HepG2 (cell line): Measurements from ENCODE around the gene RTP2. TPM values are rescaled to one million over a fixed set of nuclear protein-coding genes. Genes with fewer than 3 reads are reported as not detected.

Experiments
- GATAD2A ChIP-seq: IDR thresholded peaks from 2 replicates; pipeline ENCODE4 v1.6.1; 2016
- HDAC2 ChIP-seq: sonication (generic); formaldehyde crosslinking; IDR thresholded peaks from 2 replicates; pipeline ENCODE4 v1.4.0; 2020; ENCODE audit warnings: missing genetic modification reagents
- JUNB ChIP-seq: sonication (generic); formaldehyde crosslinking; IDR thresholded peaks from 2 replicates; pipeline ENCODE4 v1.8.0; 2022; ENCODE audit warnings: missing genetic modification reagents, mild to moderate bottlenecking, borderline replicate concordance
- MEIS2 ChIP-seq: sonication (generic); formaldehyde crosslinking; IDR thresholded peaks from 2 replicates; pipeline ENCODE4 v1.9.0; 2021; ENCODE audit warnings: mild to moderate bottlenecking, missing genetic modification reagents
- PHF8 ChIP-seq: sonication (generic); formaldehyde crosslinking; IDR thresholded peaks from 2 replicates; pipeline ENCODE4 v1.5.0; 2020; ENCODE audit warnings: missing genetic modification reagents
- PPARG ChIP-seq: conservative IDR thresholded peaks from 2 replicates; pipeline ENCODE4 v1.6.1; 2016; ENCODE audit warnings: missing biosample characterization, missing genetic modification reagents
- SRSF4 ChIP-seq: fragments of 200-400 bp; formaldehyde crosslinking; IDR thresholded peaks from one replicate; pipeline ENCODE4 v1.6.1; 2018; ENCODE audit warnings: mild to moderate bottlenecking, low read depth, low read length, moderate library complexity; ENCODE audit not compliant: poor library complexity, severe bottlenecking
- SYNCRIP ChIP-seq: fragments of 200-400 bp; formaldehyde crosslinking; IDR thresholded peaks from 2 replicates; pipeline ENCODE4 v1.6.1; 2018; ENCODE audit warnings: mild to moderate bottlenecking, low read depth, low read length; ENCODE audit not compliant: insufficient read depth
- TEAD3 ChIP-seq: optimal IDR thresholded peaks from 2 replicates; pipeline ENCODE3; 2016; ENCODE audit warnings: borderline replicate concordance
- ZBTB42 ChIP-seq: sonication (generic); formaldehyde crosslinking; IDR thresholded peaks from 2 replicates; pipeline ENCODE4 v1.5.0; 2020; ENCODE audit warnings: mild to moderate bottlenecking, missing genetic modification reagents
- ZFY ChIP-seq: sonication (generic); formaldehyde crosslinking; IDR thresholded peaks from 2 replicates; pipeline ENCODE4 v1.4.0; 2020; ENCODE audit warnings: missing genetic modification reagents
- ZFYVE20 ChIP-seq: sonication (generic); formaldehyde crosslinking; IDR thresholded peaks from 2 replicates; pipeline ENCODE4 v1.8.0; 2023; ENCODE audit warnings: low read depth, mild to moderate bottlenecking, moderate library complexity, missing genetic modification reagents, borderline replicate concordance
- ZNF543 ChIP-seq: sonication (generic); formaldehyde crosslinking; IDR thresholded peaks from 2 replicates; pipeline ENCODE4 v1.4.0; 2020; ENCODE audit warnings: mild to moderate bottlenecking, missing genetic modification reagents
- ZNF558 ChIP-seq: sonication (generic); formaldehyde crosslinking; IDR thresholded peaks from 2 replicates; pipeline ENCODE4 v1.9.0; 2022; ENCODE audit warnings: mild to moderate bottlenecking, missing genetic modification reagents, borderline replicate concordance
- ZNF674 ChIP-seq: sonication (generic); formaldehyde crosslinking; IDR thresholded peaks from 2 replicates; pipeline ENCODE4 v1.5.0; 2020; ENCODE audit warnings: low read depth, mild to moderate bottlenecking, missing genetic modification reagents
- polyA plus RNA-seq, 8 experiments: library from polyadenylated mRNA; depleted of rRNA in 3 of 8; stranded (reverse) in 7 of 8; unstranded in 1 of 8; fragments of >200 nt; fragmentation: Illumina TruSeq in 4 of 8; extraction: Trizol in 4 of 8; gene quantifications; 2 replicates each; pipeline versions ENCODE4 v1.2.1 to v1.2.3, GENCODE V29; 2011 to 2016; ENCODE audit warnings: low read depth in 4 of 8, missing spikeins in 1 of 8, mixed read lengths in 1 of 8; ENCODE audit not compliant: insufficient read depth in 1 of 8
- total RNA-seq, 5 experiments: library from RNA; depleted of rRNA; stranded (reverse); fragments of >200 nt; fragmentation: Illumina TruSeq; extraction: Trizol; gene quantifications; 2 replicates each; pipeline ENCODE4 v1.2.3, GENCODE V29; 2016; ENCODE audit warnings: low read depth in 1 of 5
- TF ChIP-seq, protein P1 (sequence below): sonication (generic); formaldehyde crosslinking; IDR thresholded peaks from 2 replicates; pipeline ENCODE4 v1.4.0; 2020; ENCODE audit warnings: missing genetic modification reagents
- TF ChIP-seq, protein P2 (sequence below): IDR thresholded peaks from 2 replicates; pipeline ENCODE4 v1.6.1; 2012; ENCODE audit warnings: low read depth, low read length, improper control_type of control experiment
- TF ChIP-seq, protein P3 (sequence below): sonication (generic); formaldehyde crosslinking; IDR thresholded peaks from 2 replicates; pipeline ENCODE4 v1.5.0; 2020; ENCODE audit warnings: missing genetic modification reagents
- TF ChIP-seq, protein P4 (sequence below): sonication (generic); formaldehyde crosslinking; IDR thresholded peaks from 2 replicates; pipeline ENCODE4 v1.5.1; 2020; ENCODE audit warnings: missing genetic modification reagents, mild to moderate bottlenecking, borderline replicate concordance

The RTP2 gene
- total and polyA plus RNA-seq, 2 of the 13 experiments (the other 11 are each of a cell fraction or from before 2014, with no cell fraction given), result not detected

DNA sequence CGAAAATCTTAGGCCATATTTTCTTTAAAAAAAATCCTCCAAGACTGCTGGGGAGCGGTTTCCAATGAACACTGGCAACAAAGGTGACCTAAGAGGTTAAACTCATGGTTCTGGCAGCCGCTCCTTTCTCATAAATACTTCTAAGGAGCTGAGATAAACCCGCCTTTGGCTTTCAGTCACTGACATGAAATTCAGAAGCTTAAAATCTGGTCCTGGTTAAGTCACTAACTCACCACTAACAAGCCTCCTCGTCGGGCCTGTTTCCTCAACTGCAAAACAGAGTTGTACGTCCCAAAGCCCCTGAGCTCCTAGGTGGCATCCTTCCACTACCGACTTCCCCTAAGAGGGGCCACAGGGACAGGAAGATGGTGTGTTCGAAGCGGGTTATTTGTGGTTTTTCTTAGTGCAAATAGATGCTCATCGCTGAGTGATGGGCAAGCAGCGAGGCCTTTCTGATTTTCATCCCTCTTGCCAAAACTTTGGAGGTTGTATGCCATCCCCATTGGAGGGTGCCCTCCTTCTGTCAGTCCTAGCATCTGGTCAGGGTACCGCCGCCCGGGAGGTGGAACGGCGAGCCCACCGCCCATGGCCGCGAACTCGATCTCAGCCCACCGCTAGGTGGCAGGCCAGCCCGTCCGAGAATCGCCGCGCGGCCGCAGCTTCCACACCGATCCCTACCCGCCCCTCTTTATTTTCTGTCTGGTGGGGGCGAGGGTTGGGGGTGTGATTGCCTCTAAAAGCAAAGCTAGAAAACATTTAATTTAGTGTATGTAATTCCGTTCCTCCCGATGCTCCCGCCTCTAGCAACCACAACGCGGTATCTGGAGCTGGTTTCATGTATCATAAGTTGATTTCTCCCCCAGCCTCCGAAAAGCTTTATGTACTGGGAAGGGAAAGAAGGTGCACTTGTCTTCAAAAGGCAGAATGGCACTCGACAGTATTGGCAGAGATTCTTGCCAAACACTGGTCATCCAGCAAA is 38.4 kb upstream of the RTP2 start (continued):
- TF ChIP-seq, protein P1, sequence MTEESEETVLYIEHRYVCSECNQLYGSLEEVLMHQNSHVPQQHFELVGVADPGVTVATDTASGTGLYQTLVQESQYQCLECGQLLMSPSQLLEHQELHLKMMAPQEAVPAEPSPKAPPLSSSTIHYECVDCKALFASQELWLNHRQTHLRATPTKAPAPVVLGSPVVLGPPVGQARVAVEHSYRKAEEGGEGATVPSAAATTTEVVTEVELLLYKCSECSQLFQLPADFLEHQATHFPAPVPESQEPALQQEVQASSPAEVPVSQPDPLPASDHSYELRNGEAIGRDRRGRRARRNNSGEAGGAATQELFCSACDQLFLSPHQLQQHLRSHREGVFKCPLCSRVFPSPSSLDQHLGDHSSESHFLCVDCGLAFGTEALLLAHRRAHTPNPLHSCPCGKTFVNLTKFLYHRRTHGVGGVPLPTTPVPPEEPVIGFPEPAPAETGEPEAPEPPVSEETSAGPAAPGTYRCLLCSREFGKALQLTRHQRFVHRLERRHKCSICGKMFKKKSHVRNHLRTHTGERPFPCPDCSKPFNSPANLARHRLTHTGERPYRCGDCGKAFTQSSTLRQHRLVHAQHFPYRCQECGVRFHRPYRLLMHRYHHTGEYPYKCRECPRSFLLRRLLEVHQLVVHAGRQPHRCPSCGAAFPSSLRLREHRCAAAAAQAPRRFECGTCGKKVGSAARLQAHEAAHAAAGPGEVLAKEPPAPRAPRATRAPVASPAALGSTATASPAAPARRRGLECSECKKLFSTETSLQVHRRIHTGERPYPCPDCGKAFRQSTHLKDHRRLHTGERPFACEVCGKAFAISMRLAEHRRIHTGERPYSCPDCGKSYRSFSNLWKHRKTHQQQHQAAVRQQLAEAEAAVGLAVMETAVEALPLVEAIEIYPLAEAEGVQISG (CRISPR knock-in tag), result peak; percentile 48; the same call in 1 of the 2 replicates
- TF ChIP-seq TEAD3 (CRISPR knock-in tag) (no peak), ZNF543 (CRISPR knock-in tag) (no peak), MEIS2 (no peak), PHF8 (CRISPR knock-in tag) (0 out of 2 replicates have a peak, but pooled peaks have one; percentile 17), PPARG (no peak), ZFY (0 out of 2 replicates have a peak, but pooled peaks have one; percentile 10), SRSF4 (no peak), SYNCRIP (no peak), ZFYVE20 (0 out of 2 replicates have a peak, but pooled peaks have one; percentile 67), ZNF558 (0 out of 2 replicates have a peak, but pooled peaks have one; percentile 6), GATAD2A (CRISPR knock-in tag) (peak; percentile 61), ZBTB42 (CRISPR knock-in tag) (no peak), JUNB (CRISPR knock-in tag) (no peak), HDAC2 (peak; percentile 44; the same call in 1 of the 2 replicates), ZNF674 (CRISPR knock-in tag) (no peak)
- TF ChIP-seq, protein P2, sequence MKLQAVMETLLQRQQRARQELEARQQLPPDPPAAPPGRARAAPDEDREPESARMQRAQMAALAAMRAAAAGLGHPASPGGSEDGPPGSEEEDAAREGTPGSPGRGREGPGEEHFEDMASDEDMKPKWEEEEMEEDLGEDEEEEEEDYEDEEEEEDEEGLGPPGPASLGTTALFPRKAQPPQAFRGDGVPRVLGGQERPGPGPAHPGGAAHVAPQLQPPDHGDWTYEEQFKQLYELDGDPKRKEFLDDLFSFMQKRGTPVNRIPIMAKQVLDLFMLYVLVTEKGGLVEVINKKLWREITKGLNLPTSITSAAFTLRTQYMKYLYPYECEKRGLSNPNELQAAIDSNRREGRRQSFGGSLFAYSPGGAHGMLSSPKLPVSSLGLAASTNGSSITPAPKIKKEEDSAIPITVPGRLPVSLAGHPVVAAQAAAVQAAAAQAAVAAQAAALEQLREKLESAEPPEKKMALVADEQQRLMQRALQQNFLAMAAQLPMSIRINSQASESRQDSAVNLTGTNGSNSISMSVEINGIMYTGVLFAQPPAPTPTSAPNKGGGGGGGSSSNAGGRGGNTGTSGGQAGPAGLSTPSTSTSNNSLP, result no peak
- TF ChIP-seq, protein P3, sequence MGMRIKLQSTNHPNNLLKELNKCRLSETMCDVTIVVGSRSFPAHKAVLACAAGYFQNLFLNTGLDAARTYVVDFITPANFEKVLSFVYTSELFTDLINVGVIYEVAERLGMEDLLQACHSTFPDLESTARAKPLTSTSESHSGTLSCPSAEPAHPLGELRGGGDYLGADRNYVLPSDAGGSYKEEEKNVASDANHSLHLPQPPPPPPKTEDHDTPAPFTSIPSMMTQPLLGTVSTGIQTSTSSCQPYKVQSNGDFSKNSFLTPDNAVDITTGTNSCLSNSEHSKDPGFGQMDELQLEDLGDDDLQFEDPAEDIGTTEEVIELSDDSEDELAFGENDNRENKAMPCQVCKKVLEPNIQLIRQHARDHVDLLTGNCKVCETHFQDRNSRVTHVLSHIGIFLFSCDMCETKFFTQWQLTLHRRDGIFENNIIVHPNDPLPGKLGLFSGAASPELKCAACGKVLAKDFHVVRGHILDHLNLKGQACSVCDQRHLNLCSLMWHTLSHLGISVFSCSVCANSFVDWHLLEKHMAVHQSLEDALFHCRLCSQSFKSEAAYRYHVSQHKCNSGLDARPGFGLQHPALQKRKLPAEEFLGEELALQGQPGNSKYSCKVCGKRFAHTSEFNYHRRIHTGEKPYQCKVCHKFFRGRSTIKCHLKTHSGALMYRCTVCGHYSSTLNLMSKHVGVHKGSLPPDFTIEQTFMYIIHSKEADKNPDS (CRISPR knock-in tag), result no peak
- TF ChIP-seq, protein P4, sequence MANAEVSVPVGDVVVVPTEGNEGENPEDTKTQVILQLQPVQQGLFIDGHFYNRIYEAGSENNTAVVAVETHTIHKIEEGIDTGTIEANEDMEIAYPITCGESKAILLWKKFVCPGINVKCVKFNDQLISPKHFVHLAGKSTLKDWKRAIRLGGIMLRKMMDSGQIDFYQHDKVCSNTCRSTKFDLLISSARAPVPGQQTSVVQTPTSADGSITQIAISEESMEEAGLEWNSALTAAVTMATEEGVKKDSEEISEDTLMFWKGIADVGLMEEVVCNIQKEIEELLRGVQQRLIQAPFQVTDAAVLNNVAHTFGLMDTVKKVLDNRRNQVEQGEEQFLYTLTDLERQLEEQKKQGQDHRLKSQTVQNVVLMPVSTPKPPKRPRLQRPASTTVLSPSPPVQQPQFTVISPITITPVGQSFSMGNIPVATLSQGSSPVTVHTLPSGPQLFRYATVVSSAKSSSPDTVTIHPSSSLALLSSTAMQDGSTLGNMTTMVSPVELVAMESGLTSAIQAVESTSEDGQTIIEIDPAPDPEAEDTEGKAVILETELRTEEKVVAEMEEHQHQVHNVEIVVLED (CRISPR knock-in tag), result no peak
